Left ventricle myocardium superior (tissue), 1 donor: ENCODE data around the gene NOVA1. TPM values are rescaled to one million over a fixed set of nuclear protein-coding genes. Genes with fewer than 3 reads are reported as not detected.
"Not testable (repeated sequence)": the region's sequence is repeated elsewhere in the genome, so short reads cannot be mapped to it uniquely, and the experiment has no call there.

ENCODE experiments used
- ATAC-seq: fragments of 200-7000 bp; cut with Tn5 transposase; one replicate; pipeline ENCODE4 v1.9.1; 2020; ENCODE audit warnings: mild to moderate bottlenecking, moderate library complexity
- DNase-seq: peaks from one replicate; pipeline ENCODE4 v3.0.0-alpha.2; 2020
- intact Hi-C: fragments of 100-400 bp; cut with micrococcal nuclease; formaldehyde crosslinking; loops from one replicate; pipeline ENCODE4 v1.11.0; 2022
- long read RNA-seq: library from polyadenylated mRNA; unstranded; transcript quantifications from one replicate; pipeline ENCODE4 v2.0.0, GENCODE V29; 2021
- total RNA-seq: library from RNA; stranded (reverse); fragmentation: NEBNext Ultra II Directional; extraction: Animal tissue kit (Norgen Biotek cat#: 25700); gene quantifications from one replicate; pipeline ENCODE4 v1.2.1, GENCODE V29; 2021
- donor health status: DM: no; HTN: yes; CAD: no; lungs with severe emphysema.

The NOVA1 gene, protein sequence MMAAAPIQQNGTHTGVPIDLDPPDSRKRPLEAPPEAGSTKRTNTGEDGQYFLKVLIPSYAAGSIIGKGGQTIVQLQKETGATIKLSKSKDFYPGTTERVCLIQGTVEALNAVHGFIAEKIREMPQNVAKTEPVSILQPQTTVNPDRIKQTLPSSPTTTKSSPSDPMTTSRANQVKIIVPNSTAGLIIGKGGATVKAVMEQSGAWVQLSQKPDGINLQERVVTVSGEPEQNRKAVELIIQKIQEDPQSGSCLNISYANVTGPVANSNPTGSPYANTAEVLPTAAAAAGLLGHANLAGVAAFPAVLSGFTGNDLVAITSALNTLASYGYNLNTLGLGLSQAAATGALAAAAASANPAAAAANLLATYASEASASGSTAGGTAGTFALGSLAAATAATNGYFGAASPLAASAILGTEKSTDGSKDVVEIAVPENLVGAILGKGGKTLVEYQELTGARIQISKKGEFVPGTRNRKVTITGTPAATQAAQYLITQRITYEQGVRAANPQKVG
- total RNA-seq, result 1.9 TPM
- long read RNA-seq, result 0 reads

DNA sequence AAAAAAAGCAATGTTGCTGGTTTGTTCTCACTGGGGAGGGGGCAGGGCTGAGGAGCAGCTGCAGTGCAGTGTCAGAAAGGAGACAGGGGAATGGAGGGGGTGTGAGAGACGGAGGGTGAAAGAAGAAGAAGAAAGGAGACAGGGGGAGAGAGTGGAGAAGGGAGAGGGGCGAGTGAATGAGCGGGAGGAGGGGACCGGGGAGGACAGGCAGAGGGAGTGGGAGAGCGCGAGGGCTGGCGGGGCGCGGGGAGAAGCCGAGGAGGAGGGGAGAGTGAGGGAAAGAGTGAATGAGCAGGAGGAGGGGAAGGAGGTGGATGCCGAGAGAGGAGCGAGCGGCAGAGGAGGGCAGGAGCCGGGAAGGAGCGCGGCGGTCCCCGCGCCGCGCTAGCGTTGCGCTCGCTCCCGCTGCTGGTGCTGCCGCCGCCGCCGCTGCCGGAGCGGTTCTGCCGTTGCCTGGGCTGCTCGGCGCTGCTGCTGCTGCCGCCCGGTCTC lies at the start of gene NOVA1:
TSS of gene NOVA1 (minus strand) at position 445 of the 492 bp plus-strand sequence. CDS start 597 bp downstream, outside the sequence.
- DNase-seq (no peak), ATAC-seq (peak; percentile 72)
- intact Hi-C loops, result no loop called here

DNA sequence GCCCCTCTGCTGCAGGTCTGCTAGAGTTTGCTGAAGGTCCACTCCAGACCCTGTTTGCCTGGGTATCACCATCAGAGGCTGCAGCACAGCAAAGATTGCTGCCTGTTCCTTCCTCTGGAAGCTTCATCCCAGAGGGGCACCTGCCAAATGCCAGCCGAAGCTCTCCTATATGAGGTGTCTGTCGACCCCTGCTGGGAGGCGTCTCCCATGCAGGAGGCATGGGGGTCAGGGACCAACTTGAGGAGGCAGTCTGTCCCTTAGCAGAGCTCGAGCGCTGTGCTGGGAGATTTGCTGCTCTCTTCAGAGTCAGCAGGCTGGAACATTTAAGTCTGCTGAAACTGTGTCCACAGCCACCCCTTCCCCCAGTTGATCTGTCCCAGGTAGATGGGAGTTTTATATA lies 47.2 kb upstream of the NOVA1 start:
- DNase-seq, ATAC-seq, intact Hi-C loops: not testable (repeated sequence)

- intact Hi-C loops, result no loop called here
- no peak for DNase-seq
- ATAC-seq, result no peak
Observed at GRCh38 chr14:26636561-26636960, 38.7 kb upstream of the NOVA1 start.

- ATAC-seq, intact Hi-C loops, DNase-seq: not testable (repeated sequence)
Observed at GRCh38 chr14:26634946-26635345, 37.1 kb upstream of the NOVA1 start.

GRCh38 chr14:26626256-26626655 lies 28.4 kb upstream of the NOVA1 start:
- intact Hi-C loops, result no loop called here
- DNase-seq (no peak), ATAC-seq (no peak)

DNA sequence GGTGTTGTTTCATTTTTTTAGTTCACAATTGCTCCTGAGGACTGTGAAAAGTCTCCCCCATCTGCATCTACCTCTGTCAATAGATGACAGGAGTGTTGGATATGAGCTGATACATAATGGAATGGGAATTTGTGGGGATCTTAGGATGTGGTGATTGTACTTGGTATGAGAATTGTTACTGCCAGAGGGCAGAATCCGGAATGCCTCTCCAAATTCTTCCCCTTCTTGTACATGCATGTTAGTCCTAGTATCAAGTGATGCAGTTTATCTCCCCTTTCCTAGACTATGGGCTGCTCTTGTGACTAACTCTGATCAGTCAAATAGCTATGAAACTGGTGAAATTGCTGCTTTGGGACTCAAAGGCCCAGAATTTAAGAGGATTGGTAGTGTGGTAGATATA lies 24.8 kb upstream of the NOVA1 start:
- no peak for ATAC-seq
- no peak for DNase-seq
- intact Hi-C loops, result no loop called here

DNA sequence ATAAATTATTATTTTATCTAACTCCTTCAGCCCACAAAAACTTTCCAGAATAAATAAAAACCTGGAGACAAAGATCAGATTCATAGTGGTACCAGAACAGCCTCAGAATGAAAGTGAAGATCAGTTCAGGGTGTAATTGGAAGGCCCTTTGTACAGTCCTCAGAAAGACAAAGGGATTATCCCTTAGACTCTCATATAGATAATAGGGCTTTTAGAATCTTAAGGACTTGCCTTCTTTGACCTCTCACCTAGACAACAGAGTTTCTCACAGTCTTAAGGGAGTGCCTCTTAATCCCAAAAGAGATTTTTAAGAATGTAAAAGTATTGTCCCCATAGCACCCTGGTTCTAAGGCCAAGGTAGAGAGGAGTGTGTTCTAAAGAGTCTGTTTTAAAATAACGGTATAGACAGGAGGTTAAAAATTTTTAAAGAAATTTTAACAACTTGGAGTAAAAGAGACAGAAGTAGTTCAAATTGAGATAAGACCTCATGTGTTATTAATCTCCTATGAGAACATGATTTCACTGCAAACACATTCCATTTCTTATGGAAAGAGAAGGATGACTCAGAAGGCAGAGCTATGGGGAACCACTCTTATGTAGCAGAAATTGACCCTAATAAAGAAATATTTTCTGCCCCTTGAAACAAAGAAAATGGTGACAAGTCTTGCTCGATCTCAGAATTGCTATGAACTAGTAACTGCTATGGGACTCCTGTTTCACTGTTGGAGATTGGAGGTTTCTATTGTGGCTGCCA lies 24.2 kb upstream of the NOVA1 start:
- no peak for DNase-seq
- intact Hi-C loops, result no loop called here
- no peak for ATAC-seq

- DNase-seq (no peak), ATAC-seq (no peak)
- intact Hi-C loops, result no loop called here
Observed at GRCh38 chr14:26621364-26621763, 23.5 kb upstream of the NOVA1 start.

GRCh38 chr14:26611259-26611658 lies 13.4 kb upstream of the NOVA1 start:
- DNase-seq (no peak), ATAC-seq (no peak)
- intact Hi-C loops, result no loop called here

- intact Hi-C loops, result no loop called here
- DNase-seq (no peak), ATAC-seq (no peak)
Observed at GRCh38 chr14:26606729-26607312, 9.0 kb upstream of the NOVA1 start.

DNA sequence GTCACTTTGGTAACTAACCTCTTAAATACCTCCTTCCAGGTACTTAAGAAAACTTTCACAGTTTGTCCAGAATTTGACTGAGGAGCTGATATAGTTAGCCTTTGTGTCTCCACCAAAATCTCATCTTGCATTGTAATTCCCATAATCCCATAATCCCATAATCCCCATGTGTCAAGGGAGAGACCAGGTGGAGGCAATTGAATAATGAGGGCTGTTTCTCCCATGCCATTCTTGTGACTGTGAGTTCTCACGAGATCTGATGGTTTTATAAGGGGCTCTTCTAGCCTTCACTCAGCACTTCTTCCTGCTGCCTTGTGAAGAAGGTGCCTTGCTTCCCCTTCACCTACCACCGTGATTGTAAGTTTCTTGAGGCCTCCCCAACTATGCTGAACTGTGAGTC lies 7.8 kb upstream of the NOVA1 start:
- no peak for ATAC-seq
- no peak for DNase-seq
- intact Hi-C loops, result no loop called here

DNA sequence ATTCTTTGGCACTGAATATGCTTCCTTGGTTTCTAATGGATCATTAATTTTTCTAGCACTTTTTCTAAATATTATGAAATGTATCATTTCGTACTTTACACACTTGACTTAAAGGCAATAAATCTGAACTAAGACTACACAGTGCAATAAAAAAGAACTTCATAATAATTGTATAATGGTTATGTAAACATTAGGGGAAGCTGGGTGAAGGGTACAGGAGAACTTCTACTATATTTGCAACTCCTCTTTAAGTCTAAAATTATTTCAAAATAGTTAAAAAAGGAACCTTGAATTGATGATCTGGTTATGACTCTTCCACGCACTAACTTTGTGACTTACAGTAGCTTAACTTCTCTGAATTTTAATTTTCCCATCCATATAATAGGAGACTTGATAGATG lies 5.1 kb upstream of the NOVA1 start:
- intact Hi-C loops, result no loop called here
- ATAC-seq, result no peak

DNA sequence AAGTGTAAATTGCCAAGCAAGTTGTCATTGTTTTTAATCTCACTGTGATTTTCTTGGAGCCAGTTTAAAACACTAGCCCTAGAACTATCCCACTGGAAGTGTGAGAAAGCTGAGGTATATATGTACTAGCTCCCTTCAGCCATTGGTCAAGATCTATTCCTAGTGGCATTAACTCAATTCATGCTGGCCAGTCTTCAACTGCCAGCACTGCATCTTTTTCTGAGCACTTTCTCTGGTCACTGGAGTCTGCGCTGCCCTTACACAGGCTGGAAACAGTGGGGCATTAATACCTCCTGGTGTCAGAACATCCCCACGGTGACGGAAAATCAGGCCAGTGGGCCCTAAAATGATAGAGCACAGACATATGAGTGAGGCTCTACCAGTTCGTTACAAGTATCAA lies 4.0 kb upstream of the NOVA1 start:
- ATAC-seq (no peak), DNase-seq (no peak)
- intact Hi-C loops, result no loop called here

More for the DNA sequence above, 5.1 kb upstream of the NOVA1 start:
- DNase-seq, result no peak

- intact Hi-C loops, result no loop called here
- ATAC-seq, result no peak
- DNase-seq, result no peak
Observed at GRCh38 chr14:26599291-26599690, 1.5 kb upstream of the NOVA1 start.

DNA sequence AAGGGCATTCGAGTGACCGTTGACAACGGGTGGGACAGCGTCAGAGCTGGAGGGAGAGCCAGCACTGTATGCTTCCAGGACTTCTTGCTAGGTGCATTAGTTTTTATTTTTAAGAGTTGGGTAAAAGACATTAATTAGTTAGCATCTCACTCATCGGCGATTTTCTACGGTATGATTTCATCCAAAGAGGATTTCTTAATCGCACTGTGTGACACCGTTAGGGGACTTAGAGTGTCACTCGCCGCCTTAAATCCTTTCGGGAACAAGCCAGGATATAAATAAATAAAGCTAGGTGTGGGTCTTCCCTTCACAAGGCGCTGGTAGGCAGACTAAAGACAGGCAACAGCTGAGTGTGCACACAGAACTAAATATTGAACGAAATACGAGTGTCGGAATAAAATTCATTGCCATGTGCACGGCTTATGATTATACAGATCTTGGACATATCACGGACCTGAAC lies 869 bp upstream of the NOVA1 start:
- no peak for ATAC-seq
- no peak for DNase-seq
- intact Hi-C loops, result no loop called here

DNA sequence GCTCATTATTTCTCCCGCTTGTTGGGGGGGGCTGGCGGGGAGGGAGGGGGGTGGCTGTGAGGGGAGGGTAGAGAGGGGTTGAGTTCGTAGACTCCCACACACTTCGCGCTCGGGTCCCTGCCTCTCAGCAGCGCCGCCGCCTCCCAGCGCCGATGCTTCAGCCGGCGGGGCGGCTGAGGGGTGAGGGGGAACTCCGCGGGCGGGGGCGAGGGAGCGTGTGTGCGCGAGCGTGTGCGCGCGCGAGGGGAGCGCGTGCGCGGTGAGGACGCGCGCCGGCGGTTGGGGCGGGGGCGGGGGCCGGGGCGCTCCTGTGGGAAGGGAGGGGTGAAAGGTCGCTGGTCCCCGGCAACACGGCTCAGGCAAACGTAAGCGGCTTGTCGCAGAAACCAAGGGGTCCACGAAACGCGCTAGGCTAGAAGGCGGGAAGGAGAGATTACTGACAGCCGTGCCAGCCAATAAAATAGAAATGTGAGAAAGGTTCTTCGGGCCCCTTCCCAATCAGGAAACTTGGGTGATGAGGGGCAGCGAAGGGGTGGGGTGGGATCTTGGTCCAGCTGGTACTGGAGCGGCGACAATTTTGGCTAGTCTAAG lies 343 bp upstream of the NOVA1 start:
- intact Hi-C loops, result no loop called here

DNA sequence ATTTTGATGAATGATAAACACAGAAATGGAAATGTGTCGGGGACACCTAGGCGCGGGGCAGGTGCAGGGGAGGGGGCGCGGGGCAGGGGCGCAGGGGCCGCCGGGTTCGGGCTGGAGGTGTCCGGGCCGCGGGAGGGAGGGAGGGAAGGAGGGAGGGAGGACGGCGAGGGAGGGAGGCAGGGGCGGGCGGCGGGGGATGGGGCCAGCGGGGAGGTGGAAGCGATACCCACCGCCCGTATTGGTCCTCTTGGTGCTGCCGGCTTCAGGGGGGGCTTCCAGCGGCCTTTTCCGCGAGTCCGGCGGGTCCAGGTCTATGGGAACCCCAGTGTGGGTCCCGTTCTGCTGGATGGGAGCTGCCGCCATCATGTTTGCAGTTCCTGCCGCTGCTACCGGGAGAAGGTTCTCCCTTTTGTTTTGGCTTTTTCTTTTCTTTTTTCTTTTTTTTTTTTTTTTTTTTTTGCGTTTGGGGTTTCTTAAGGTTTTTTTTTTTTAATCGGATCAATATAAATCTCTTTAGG lies 703 bp downstream of the NOVA1 start:
- intact Hi-C loops, result no loop called here
- ATAC-seq, result peak; percentile 15
- DNase-seq, result peak; percentile 30

More for the DNA sequence above, 343 bp upstream of the NOVA1 start:
- ATAC-seq (peak; percentile 94), DNase-seq (peak; percentile 81)

GRCh38 chr14:26596543-26597061 lies 1.2 kb downstream of the NOVA1 start:
- intact Hi-C loops, result no loop called here
- DNase-seq (peak; percentile 21), ATAC-seq (no peak)
